ENCODE measurements around the gene USF3. TPM values are rescaled to one million over a fixed set of nuclear protein-coding genes. Genes with fewer than 3 reads are reported as not detected.

The USF3 gene
- polyA plus RNA-seq, 3 donors: 1.6 to 4.5 (median 3.3) TPM

DNA sequence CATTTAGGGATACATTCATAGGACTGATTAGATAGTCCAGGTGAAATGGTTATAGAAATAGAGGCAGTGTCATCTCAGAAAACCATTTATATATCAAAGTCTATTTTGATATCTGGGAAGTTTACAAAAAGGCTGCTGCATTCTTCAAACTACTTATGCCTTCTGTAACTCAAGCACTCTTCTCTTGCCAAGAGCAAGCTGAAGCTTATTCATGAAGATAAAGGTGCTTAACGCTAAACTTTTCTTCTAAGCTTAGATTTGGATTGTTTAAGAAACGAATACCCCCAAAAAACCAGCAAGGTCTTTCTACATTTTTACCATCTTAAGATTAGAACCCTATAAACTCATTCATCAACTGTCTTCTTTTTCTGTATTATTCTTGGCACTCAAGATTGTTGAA lies 23.3 kb upstream of the USF3 start:
- Histone ChIP-seq H3K9me3 (replicated peaks in 1 of 2; ENCODE audit: control insufficient read depth in 1 of 2, insufficient read depth in 1 of 2, low read length in 2 of 2) (no peaks in the 10 kb centered on the region), H4K20me1 (ENCODE audit: insufficient read depth, low read length) (peaks cover 17% of the 10 kb centered on the region), H3K4me2 (replicated peaks; ENCODE audit: extremely low read depth, low read length, poor library complexity, severe bottlenecking) (no peak overlapping the region), H3K27ac (ENCODE audit: low read depth in 1 of 2, low read length in 2 of 2) (no peak overlapping the region), H3K36me3 (replicated peaks in 1 of 2; ENCODE audit: control insufficient read depth in 1 of 2, insufficient read depth in 2 of 2, low read length in 2 of 2) (peaks cover 43 to 82% of the 10 kb centered on the region in 2 donors), H2AFZ (ENCODE audit: insufficient read depth, low read depth, low read length, poor library complexity, severe bottlenecking) (no peak overlapping the region), H3K9ac (ENCODE audit: insufficient read depth, low read length, poor library complexity, severe bottlenecking) (no peak overlapping the region), H3K79me2 (ENCODE audit: insufficient read depth, low read length) (peaks cover 14% of the 10 kb centered on the region), H3K4me3 (replicated peaks in 1 of 3; ENCODE audit: low read depth in 2 of 3, low read length in 3 of 3) (no peak overlapping the region), H3K4me1 (ENCODE audit: control insufficient read depth in 1 of 2, insufficient read depth in 2 of 2, low read length in 2 of 2) (no peaks in the 10 kb centered on the region), H3K27me3 (ENCODE audit: control insufficient read depth in 2 of 2, insufficient read depth in 2 of 2, low read length in 2 of 2) (no peaks in the 10 kb centered on the region)
- no CpG with 5 or more reads among the region's 2 CpGs for WGBS (ENCODE audit: insufficient coverage)
- intact Hi-C loops (cut with micrococcal nuclease): no loop called here
- H3K36me3 Mint-ChIP-seq: peaks cover 64 to 72% of the 10 kb centered on the region in 2 donors
- TF ChIP-seq, protein P1, sequence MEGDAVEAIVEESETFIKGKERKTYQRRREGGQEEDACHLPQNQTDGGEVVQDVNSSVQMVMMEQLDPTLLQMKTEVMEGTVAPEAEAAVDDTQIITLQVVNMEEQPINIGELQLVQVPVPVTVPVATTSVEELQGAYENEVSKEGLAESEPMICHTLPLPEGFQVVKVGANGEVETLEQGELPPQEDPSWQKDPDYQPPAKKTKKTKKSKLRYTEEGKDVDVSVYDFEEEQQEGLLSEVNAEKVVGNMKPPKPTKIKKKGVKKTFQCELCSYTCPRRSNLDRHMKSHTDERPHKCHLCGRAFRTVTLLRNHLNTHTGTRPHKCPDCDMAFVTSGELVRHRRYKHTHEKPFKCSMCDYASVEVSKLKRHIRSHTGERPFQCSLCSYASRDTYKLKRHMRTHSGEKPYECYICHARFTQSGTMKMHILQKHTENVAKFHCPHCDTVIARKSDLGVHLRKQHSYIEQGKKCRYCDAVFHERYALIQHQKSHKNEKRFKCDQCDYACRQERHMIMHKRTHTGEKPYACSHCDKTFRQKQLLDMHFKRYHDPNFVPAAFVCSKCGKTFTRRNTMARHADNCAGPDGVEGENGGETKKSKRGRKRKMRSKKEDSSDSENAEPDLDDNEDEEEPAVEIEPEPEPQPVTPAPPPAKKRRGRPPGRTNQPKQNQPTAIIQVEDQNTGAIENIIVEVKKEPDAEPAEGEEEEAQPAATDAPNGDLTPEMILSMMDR (IDR thresholded peaks at IDR 0.05): no peak
- H3K9me3 Mint-ChIP-seq: no peaks in the 10 kb centered on the region
- DNase-seq: no peak
- no peak overlapping the region for H3K4me3 Mint-ChIP-seq
- H3K27ac Mint-ChIP-seq: no peak overlapping the region
- peaks cover 7% of the 10 kb centered on the region for H3K4me1 Mint-ChIP-seq
- H3K27me3 Mint-ChIP-seq (ENCODE audit: low read depth in 3 of 3): no peaks in the 10 kb centered on the region

DNA sequence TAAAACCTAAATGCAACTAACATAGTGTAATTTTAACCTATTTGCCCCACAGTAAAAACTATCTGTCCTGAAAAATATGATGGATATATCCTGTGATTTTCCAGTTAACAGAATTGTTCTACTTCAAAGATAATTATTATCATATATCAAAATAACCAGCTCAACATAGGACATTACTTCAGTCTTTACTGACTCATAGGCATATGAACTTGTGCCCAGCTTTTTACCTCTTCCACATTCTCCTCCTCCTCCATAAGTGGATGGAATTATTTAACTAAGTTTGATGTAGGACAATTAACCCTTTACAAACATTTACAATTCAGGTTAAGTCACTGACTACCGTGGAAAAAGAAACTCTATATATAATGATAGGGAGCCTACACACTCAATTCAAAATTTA lies 22.9 kb upstream of the USF3 start:
- peaks cover 63 to 68% of the 10 kb centered on the region in 2 donors for H3K36me3 Mint-ChIP-seq
- H3K4me1 Mint-ChIP-seq: peaks cover 7% of the 10 kb centered on the region
- H3K4me3 ChIP-seq (replicated peaks in 1 of 3; ENCODE audit: low read depth in 2 of 3, low read length in 3 of 3): no peak overlapping the region
- H3K27me3 ChIP-seq (ENCODE audit: control insufficient read depth in 2 of 2, insufficient read depth in 2 of 2, low read length in 2 of 2): no peaks in the 10 kb centered on the region
- H3K4me2 ChIP-seq (replicated peaks; ENCODE audit: extremely low read depth, low read length, poor library complexity, severe bottlenecking): no peak overlapping the region
- peaks cover 12% of the 10 kb centered on the region for H4K20me1 ChIP-seq (ENCODE audit: insufficient read depth, low read length)
- TF ChIP-seq, protein P1 (IDR thresholded peaks at IDR 0.05): no peak
- H3K79me2 ChIP-seq (ENCODE audit: insufficient read depth, low read length): peaks cover 10% of the 10 kb centered on the region
- H3K4me3 Mint-ChIP-seq: no peak overlapping the region
- no CpG with 5 or more reads among the region's 1 CpG for WGBS (ENCODE audit: insufficient coverage)
- H3K36me3 ChIP-seq (replicated peaks in 1 of 2; ENCODE audit: control insufficient read depth in 1 of 2, insufficient read depth in 2 of 2, low read length in 2 of 2): peaks cover 43 to 78% of the 10 kb centered on the region in 2 donors
- intact Hi-C loops (cut with micrococcal nuclease): no loop called here
- DNase-seq: no peak
- no peak overlapping the region for H3K27ac Mint-ChIP-seq
- no peaks in the 10 kb centered on the region for H3K27me3 Mint-ChIP-seq (ENCODE audit: low read depth in 3 of 3)
- no peak overlapping the region for H2AFZ ChIP-seq (ENCODE audit: insufficient read depth, low read depth, low read length, poor library complexity, severe bottlenecking)
- H3K9me3 ChIP-seq (replicated peaks in 1 of 2; ENCODE audit: control insufficient read depth in 1 of 2, insufficient read depth in 1 of 2, low read length in 2 of 2): no peaks in the 10 kb centered on the region
- no peaks in the 10 kb centered on the region for H3K4me1 ChIP-seq (ENCODE audit: control insufficient read depth in 1 of 2, insufficient read depth in 2 of 2, low read length in 2 of 2)
- no peak overlapping the region for H3K27ac ChIP-seq (ENCODE audit: low read depth in 1 of 2, low read length in 2 of 2)
- H3K9me3 Mint-ChIP-seq: no peaks in the 10 kb centered on the region
- no peak overlapping the region for H3K9ac ChIP-seq (ENCODE audit: insufficient read depth, low read length, poor library complexity, severe bottlenecking)
